WTC11 (cell line): ENCODE measurements around the gene SAMD4A.

ENCODE experiments used
- ESRRA ChIP-seq: sonication (generic); formaldehyde crosslinking; IDR thresholded peaks from 2 replicates; pipeline ENCODE4 v1.8.1; 2022; ENCODE audit warnings: mild to moderate bottlenecking, missing genetic modification reagents, borderline replicate concordance
- JUN ChIP-seq: sonication (generic); formaldehyde crosslinking; IDR thresholded peaks from 2 replicates; pipeline ENCODE4 v1.8.0; 2023; ENCODE audit warnings: mild to moderate bottlenecking, missing genetic modification reagents
- MYBL2 ChIP-seq: sonication (generic); formaldehyde crosslinking; IDR thresholded peaks from 2 replicates; pipeline ENCODE4 v1.8.1; 2023; ENCODE audit warnings: mild to moderate bottlenecking, moderate library complexity, missing genetic modification reagents
- NR2C2 ChIP-seq: sonication (generic); formaldehyde crosslinking; IDR thresholded peaks from 2 replicates; pipeline ENCODE4 v1.8.0; 2022; ENCODE audit warnings: mild to moderate bottlenecking, missing genetic modification reagents
- TCF7 ChIP-seq: sonication (generic); formaldehyde crosslinking; IDR thresholded peaks from 2 replicates; pipeline ENCODE4 v1.8.0; 2022; ENCODE audit warnings: mild to moderate bottlenecking, low read depth, missing genetic modification reagents, moderate library complexity
- ZNF138 ChIP-seq: sonication (generic); formaldehyde crosslinking; conservative IDR thresholded peaks from 2 replicates; pipeline ENCODE4 v1.8.1; 2022; ENCODE audit warnings: mild to moderate bottlenecking, moderate library complexity, missing genetic modification reagents
- TF ChIP-seq, protein P1 (sequence below): fragments of 200-600 bp; IDR thresholded peaks from 2 replicates; pipeline ENCODE4 v1.8.0; 2022; ENCODE audit warnings: antibody characterized with exemption
- TF ChIP-seq, protein P2 (sequence below): sonication (generic); formaldehyde crosslinking; IDR thresholded peaks from 2 replicates; pipeline ENCODE4 v1.8.0; 2023; ENCODE audit warnings: mild to moderate bottlenecking, missing genetic modification reagents
- TF ChIP-seq, protein P3 (sequence below): sonication (generic); formaldehyde crosslinking; IDR thresholded peaks from 2 replicates; pipeline ENCODE4 v1.8.0; 2022; ENCODE audit warnings: missing genetic modification reagents
- TF ChIP-seq, protein P4 (sequence below): sonication (generic); formaldehyde crosslinking; IDR thresholded peaks from 2 replicates; pipeline ENCODE4 v1.8.0; 2022; ENCODE audit warnings: mild to moderate bottlenecking, missing genetic modification reagents
- TF ChIP-seq, protein P5 (sequence below): sonication (generic); formaldehyde crosslinking; IDR thresholded peaks from 2 replicates; pipeline ENCODE4 v1.8.0; 2023; ENCODE audit warnings: missing genetic modification reagents

DNA sequence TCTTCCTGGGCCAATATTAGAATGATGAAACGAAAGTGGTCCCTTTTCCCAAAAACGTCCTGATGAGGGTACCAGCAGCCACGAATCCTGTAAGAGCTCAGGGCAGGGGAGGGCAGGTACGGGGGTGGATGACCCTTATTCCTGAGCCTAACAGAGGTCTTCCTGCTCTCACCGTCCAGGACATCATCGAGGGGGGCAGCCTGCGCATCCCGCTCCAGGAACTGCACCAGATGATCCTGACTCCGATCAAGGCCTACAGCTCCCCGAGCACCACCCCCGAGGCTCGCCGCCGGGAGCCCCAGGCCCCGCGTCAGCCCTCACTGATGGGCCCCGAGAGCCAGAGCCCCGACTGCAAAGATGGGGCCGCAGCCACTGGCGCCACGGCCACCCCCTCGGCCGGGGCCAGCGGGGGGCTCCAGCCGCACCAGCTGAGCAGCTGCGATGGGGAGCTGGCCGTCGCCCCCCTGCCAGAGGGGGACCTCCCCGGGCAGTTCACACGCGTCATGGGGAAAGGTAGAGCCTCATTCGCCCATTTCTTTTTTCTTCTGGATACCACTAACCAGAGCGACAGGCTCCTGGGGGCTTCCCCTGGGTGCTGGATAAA, 193.2 kb downstream of the SAMD4A start:
- TF ChIP-seq, protein P1, sequence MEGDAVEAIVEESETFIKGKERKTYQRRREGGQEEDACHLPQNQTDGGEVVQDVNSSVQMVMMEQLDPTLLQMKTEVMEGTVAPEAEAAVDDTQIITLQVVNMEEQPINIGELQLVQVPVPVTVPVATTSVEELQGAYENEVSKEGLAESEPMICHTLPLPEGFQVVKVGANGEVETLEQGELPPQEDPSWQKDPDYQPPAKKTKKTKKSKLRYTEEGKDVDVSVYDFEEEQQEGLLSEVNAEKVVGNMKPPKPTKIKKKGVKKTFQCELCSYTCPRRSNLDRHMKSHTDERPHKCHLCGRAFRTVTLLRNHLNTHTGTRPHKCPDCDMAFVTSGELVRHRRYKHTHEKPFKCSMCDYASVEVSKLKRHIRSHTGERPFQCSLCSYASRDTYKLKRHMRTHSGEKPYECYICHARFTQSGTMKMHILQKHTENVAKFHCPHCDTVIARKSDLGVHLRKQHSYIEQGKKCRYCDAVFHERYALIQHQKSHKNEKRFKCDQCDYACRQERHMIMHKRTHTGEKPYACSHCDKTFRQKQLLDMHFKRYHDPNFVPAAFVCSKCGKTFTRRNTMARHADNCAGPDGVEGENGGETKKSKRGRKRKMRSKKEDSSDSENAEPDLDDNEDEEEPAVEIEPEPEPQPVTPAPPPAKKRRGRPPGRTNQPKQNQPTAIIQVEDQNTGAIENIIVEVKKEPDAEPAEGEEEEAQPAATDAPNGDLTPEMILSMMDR, result no peak
- TF ChIP-seq TCF7, result no peak
- TF ChIP-seq, protein P2, sequence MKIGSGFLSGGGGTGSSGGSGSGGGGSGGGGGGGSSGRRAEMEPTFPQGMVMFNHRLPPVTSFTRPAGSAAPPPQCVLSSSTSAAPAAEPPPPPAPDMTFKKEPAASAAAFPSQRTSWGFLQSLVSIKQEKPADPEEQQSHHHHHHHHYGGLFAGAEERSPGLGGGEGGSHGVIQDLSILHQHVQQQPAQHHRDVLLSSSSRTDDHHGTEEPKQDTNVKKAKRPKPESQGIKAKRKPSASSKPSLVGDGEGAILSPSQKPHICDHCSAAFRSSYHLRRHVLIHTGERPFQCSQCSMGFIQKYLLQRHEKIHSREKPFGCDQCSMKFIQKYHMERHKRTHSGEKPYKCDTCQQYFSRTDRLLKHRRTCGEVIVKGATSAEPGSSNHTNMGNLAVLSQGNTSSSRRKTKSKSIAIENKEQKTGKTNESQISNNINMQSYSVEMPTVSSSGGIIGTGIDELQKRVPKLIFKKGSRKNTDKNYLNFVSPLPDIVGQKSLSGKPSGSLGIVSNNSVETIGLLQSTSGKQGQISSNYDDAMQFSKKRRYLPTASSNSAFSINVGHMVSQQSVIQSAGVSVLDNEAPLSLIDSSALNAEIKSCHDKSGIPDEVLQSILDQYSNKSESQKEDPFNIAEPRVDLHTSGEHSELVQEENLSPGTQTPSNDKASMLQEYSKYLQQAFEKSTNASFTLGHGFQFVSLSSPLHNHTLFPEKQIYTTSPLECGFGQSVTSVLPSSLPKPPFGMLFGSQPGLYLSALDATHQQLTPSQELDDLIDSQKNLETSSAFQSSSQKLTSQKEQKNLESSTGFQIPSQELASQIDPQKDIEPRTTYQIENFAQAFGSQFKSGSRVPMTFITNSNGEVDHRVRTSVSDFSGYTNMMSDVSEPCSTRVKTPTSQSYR (CRISPR knock-in tag), result no peak
- no peak for TF ChIP-seq ZNF138 (CRISPR knock-in tag)
- TF ChIP-seq NR2C2 (CRISPR knock-in tag), result no peak
- TF ChIP-seq, protein P3, sequence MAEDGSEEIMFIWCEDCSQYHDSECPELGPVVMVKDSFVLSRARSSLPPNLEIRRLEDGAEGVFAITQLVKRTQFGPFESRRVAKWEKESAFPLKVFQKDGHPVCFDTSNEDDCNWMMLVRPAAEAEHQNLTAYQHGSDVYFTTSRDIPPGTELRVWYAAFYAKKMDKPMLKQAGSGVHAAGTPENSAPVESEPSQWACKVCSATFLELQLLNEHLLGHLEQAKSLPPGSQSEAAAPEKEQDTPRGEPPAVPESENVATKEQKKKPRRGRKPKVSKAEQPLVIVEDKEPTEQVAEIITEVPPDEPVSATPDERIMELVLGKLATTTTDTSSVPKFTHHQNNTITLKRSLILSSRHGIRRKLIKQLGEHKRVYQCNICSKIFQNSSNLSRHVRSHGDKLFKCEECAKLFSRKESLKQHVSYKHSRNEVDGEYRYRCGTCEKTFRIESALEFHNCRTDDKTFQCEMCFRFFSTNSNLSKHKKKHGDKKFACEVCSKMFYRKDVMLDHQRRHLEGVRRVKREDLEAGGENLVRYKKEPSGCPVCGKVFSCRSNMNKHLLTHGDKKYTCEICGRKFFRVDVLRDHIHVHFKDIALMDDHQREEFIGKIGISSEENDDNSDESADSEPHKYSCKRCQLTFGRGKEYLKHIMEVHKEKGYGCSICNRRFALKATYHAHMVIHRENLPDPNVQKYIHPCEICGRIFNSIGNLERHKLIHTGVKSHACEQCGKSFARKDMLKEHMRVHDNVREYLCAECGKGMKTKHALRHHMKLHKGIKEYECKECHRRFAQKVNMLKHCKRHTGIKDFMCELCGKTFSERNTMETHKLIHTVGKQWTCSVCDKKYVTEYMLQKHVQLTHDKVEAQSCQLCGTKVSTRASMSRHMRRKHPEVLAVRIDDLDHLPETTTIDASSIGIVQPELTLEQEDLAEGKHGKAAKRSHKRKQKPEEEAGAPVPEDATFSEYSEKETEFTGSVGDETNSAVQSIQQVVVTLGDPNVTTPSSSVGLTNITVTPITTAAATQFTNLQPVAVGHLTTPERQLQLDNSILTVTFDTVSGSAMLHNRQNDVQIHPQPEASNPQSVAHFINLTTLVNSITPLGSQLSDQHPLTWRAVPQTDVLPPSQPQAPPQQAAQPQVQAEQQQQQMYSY, result no peak
- no peak for TF ChIP-seq JUN (CRISPR knock-in tag)
- TF ChIP-seq MYBL2 (CRISPR knock-in tag), result no peak
- TF ChIP-seq, protein P4, sequence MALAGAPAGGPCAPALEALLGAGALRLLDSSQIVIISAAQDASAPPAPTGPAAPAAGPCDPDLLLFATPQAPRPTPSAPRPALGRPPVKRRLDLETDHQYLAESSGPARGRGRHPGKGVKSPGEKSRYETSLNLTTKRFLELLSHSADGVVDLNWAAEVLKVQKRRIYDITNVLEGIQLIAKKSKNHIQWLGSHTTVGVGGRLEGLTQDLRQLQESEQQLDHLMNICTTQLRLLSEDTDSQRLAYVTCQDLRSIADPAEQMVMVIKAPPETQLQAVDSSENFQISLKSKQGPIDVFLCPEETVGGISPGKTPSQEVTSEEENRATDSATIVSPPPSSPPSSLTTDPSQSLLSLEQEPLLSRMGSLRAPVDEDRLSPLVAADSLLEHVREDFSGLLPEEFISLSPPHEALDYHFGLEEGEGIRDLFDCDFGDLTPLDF, result no peak
- TF ChIP-seq, protein P5, sequence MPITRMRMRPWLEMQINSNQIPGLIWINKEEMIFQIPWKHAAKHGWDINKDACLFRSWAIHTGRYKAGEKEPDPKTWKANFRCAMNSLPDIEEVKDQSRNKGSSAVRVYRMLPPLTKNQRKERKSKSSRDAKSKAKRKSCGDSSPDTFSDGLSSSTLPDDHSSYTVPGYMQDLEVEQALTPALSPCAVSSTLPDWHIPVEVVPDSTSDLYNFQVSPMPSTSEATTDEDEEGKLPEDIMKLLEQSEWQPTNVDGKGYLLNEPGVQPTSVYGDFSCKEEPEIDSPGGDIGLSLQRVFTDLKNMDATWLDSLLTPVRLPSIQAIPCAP (CRISPR knock-in tag), result no peak
- TF ChIP-seq ESRRA (CRISPR knock-in tag), result no peak
